GM12872 (cell line): Measurements from ENCODE around the gene ERC2.

Experiments
- TF ChIP-seq, protein P1 (sequence below): IDR thresholded peaks from 3 replicates; pipeline ENCODE4 v1.5.1; 2011; ENCODE audit warnings: low read depth, mild to moderate bottlenecking, low read length, moderate library complexity; ENCODE audit not compliant: insufficient read depth

The ERC2 gene

DNA sequence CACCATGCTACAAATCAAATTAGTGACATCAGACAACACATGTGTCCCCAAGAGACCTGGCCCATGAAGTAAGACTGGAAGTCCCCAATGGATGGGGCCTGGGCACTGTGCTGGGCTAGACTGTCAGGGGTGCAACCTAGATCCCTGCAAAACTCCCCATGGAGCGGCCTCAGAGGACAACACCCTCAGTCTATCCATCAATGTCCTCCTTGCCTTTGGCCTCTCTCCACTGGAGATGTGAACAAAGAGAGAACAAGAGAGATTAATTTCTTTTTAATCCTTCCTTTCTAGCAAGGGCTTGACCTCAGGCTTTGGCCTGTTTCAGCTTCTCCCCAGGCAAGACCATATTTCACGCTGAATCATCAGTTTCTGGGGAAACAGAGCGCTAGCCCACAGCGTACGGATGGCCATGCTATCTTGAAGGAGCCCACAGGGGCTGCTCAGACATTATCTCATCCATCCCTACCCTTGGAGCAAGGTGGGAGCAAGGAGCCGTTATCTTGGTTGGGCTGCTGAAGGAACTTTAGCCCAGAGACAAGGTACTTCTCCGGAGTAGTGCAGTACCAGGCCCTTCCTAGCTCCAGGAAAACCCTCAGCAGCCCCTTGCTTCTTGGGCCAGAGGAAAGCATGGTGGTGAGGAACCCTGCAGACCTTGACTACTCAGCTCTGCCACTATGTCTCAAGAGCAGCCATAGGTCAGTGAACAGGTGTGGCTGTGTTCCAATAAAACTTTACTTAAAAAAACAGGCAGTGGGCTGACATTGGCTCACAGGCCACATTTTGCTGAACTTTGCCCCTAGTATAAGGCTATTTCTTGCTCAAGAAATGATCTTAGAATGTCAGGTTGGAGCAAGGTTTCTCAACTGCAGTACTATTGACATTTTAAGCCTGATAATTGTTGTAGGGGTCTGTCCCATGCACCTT lies 908.5 kb downstream of the ERC2 start:
- TF ChIP-seq, protein P1, sequence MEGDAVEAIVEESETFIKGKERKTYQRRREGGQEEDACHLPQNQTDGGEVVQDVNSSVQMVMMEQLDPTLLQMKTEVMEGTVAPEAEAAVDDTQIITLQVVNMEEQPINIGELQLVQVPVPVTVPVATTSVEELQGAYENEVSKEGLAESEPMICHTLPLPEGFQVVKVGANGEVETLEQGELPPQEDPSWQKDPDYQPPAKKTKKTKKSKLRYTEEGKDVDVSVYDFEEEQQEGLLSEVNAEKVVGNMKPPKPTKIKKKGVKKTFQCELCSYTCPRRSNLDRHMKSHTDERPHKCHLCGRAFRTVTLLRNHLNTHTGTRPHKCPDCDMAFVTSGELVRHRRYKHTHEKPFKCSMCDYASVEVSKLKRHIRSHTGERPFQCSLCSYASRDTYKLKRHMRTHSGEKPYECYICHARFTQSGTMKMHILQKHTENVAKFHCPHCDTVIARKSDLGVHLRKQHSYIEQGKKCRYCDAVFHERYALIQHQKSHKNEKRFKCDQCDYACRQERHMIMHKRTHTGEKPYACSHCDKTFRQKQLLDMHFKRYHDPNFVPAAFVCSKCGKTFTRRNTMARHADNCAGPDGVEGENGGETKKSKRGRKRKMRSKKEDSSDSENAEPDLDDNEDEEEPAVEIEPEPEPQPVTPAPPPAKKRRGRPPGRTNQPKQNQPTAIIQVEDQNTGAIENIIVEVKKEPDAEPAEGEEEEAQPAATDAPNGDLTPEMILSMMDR: no peak

DNA sequence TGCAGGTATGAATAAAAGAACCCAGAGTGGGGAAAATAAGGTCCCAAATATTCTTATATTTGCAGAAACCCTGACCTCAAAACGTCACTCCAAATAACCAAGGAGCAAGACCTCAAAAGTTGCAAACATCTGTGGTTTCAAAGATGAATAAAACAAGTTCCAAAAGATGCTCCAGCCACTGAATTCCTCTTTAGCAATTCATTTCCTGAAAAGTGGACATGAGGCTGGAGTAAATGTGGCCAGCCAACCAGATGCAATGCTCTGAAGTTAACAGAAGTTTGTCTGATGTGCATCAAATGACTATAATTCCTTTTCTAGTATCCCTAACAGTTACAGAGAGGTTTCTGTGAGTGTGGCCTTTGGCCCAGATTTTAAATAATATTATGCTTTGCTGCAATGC lies 910.0 kb downstream of the ERC2 start:
- TF ChIP-seq, protein P1: no peak

DNA sequence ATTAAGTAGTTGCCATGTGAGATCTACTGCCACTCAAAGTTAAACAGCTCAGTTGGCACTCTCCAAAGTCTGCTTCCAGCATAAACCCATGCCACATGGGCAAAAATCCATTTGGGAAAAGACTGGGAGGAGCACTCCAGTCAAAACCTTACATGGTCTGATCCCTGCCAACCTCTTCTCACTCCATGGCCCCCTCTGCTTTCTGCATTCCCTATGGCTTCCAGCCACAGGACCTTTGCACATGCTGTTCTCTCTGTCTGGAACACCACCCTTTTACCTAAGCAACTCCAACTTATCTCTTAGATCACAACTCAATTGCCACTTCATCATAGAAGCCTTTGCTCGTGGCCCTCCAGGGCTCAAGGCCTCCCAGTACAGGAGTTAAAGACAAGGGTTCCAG lies 910.7 kb downstream of the ERC2 start:
- TF ChIP-seq, protein P1: no peak

DNA sequence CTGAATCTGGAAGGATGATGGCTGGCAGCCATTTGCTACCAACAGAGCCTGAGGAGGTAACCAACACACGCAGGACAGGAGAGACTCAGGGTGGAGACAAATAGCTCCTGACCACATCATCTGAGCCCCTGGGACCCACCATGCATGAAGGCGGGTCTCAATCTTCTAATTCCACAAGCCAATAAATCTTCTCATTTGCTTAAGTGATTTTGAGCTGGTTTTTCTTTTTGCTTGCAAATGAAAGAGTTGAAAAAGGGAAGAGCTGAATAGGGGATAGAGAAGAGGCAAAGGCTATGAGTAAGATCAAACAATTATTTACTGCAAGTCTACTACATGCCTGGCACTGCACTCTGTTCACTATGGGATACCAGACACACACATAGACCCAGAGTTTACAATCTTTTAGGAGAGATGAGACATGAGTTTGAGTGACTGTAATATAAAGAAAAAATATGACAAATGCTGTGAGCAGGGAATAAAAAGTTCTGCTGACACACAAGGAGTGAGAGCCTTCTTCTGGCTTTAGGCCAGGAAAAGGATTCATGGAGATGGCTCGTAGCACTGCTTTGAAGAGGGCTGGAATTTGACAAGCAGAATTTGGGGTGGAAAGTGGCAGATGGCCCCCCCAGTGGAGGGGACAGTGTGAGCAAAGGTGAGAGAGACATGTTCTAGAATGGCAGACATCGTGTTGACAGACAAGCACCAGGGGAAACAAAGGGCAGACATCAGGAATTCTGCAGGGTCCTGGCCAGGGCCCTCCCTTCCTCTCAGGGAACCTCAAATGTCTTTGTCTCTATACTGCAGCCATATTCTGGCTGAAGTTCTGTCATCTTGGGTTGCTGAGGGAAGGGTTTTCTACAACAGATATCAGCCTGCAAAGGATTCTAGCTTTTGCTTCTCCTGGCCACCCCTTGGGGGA lies 911.4 kb downstream of the ERC2 start:
- TF ChIP-seq, protein P1: no peak

DNA sequence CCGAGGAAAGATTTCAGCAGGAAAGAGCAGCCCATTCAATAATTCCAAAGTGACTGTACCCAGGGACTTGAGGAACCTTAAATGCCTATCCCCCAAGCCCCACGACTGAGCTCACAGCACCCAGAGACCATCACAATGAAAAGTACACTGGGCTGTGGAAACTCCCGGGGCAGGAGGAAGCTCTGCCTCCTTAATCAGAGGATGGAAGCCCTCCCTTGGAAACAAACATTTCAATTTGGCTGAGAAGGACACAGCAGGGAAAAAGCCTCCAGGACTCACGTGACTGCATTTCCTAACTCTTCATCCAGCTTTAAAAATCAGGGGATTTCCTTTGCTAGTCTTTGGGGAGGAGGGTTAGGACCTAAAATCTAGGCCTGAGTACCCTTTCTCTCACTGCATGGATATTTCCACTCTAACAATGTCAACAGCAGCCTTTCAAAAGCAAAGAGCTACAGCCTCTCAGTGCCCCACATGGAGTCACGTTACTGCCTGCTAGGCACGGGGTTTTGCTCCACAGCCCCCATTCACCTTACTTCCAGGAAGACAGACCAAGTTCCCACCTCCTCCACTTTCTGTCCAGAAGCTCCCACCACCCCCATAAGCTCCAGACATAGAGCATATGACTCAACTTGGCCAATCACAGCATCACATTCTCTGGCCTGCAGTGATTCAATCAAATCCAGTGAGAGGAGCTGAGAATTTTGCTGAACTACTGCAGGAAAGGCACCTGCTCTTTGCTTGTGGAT lies 912.2 kb downstream of the ERC2 start:
- TF ChIP-seq, protein P1: no peak

DNA sequence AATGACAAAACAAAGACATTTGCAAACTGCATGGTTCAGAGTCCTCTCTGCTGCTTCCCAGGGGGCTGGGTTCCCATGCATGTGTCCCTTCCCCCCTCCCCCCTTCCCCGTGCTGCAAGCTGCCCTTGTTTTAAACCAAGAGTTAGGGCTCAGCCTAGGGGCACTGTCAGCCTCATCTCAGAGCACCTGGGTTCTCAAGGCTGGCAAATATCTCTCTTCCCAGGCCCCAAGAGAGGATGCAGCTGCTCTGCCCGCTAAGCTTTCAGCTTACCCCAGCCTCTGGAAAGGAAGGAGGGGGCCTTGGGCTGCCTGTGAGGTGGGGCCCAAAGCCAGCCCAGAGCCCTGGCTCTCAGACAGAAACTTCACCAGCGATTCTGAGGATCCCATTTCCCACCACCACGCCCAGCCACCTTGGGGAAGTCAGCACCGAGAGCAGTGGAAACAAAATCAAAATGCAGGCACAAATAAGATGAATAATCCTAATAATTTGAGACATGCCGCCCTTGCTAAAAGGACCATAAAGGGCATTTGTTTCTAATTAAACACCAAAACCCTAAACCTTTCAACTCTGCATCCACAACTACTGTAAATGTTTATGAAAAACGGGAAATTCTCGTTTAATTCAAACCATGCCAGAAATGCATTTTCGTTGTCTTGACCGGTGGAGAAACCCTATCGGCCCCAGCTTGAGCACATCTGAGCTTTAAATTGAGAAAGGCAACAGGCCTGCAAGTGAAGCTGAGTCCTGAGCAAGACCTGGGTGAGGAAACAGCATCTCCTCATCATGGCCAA lies 913.4 kb downstream of the ERC2 start:
- TF ChIP-seq, protein P1: no peak
